Measurements from ENCODE around the gene BTBD9. TPM values are rescaled to one million over a fixed set of nuclear protein-coding genes. Genes with fewer than 3 reads are reported as not detected.

BTBD9 gene
- total RNA-seq, 4 donors from 2014 or later = 17.3 to 50.3 (median 37.8) TPM

DNA sequence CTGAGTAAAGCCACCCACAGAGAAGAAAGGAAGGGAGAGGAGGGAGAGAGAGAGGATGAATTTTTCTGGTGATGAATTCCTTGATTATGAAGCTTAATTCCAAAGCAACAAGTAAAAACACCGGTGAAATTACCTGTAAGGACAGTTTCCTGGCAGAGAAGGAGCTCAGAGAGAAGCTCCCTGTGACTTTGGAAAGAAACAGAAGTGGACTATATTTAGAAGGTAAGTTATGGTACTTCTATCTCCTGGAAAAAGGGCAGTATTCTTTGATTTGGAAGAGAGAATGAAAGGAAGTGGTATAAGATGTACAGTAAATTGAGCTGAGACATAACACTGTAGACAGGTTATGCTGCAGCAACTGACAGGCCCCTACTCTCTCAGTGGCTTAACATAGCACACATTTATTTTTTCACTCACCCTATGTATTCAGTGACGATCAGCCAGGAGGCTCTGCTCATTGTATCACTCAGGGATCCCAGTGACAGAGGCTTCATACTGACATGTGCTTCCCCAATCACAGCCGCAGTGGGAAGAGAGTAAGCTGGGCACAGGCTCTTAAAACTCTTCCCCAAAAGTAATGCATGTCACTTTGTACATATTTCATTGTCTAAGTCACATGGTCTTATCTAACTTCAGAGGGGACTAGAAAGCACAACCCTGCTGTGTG is 349.5 kb downstream of the BTBD9 start:
- Histone ChIP-seq H3K9me3 (no peaks in the 10 kb centered on the region), H3K27me3 (no peaks in the 10 kb centered on the region), H3K4me1 (no peaks in the 10 kb centered on the region), H3K4me3 (no peak overlapping the region), H3K36me3 (no peaks in the 10 kb centered on the region), H3K27ac (no peak overlapping the region)
- no peak for TF ChIP-seq POLR2A (IDR thresholded peaks at IDR 0.05)
- TF ChIP-seq, protein P1, sequence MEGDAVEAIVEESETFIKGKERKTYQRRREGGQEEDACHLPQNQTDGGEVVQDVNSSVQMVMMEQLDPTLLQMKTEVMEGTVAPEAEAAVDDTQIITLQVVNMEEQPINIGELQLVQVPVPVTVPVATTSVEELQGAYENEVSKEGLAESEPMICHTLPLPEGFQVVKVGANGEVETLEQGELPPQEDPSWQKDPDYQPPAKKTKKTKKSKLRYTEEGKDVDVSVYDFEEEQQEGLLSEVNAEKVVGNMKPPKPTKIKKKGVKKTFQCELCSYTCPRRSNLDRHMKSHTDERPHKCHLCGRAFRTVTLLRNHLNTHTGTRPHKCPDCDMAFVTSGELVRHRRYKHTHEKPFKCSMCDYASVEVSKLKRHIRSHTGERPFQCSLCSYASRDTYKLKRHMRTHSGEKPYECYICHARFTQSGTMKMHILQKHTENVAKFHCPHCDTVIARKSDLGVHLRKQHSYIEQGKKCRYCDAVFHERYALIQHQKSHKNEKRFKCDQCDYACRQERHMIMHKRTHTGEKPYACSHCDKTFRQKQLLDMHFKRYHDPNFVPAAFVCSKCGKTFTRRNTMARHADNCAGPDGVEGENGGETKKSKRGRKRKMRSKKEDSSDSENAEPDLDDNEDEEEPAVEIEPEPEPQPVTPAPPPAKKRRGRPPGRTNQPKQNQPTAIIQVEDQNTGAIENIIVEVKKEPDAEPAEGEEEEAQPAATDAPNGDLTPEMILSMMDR (IDR thresholded peaks at IDR 0.05) = no peak
- DNase-seq = no peak

DNA sequence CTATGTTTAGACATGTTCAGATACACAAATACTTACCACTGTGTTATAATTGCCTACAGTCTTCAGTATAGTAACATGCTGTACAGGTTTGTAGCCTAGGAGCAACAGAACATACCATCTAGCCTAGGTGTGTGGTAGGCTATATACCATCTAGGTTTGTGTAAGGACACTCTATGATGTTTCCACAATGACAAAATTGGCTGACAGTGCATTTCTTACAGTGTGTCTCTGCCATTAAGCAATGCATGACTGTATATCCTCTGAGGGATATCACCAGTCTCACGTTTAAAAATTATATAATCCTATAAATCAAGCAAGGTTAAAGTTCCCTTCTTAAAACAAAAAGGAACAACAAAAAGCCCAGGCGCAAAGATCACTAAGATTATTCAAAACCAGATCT is 352.2 kb downstream of the BTBD9 start:
- H3K27me3 ChIP-seq = no peaks in the 10 kb centered on the region
- no peaks in the 10 kb centered on the region for H3K9me3 ChIP-seq
- H3K27ac ChIP-seq = no peak overlapping the region
- no peaks in the 10 kb centered on the region for H3K36me3 ChIP-seq
- no peak for TF ChIP-seq POLR2A (IDR thresholded peaks at IDR 0.05)
- TF ChIP-seq, protein P1 (IDR thresholded peaks at IDR 0.05) = no peak
- no peak overlapping the region for H3K4me3 ChIP-seq
- H3K4me1 ChIP-seq = no peaks in the 10 kb centered on the region
- DNase-seq = no peak

DNA sequence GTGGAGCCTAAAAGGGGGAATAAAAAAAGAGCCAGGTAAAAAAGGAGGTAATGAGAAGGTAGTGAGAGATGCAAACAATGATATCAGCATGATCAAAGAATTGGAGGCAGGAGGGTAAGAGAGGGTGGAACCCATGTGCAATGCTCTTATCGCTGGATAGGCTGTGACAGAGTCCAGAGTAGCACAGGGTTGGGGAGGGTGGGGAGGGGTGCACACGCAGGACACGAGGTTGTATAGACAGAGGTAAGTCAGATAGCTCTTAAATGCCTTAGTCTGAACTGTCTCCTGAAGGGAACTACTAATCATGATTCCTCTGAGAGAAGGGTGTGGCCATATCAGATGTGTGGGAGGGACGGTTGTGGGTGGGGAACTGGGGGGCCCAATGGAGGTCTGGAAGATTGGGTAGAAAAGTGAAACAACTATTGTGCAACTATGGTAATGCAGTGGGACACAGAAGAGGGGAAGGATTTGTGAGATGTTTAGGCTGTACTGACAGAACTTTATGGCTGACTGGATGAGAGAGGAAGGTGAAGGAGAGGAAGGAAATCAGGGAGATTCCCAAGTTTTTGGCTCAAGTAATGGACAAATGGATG is 354.8 kb downstream of the BTBD9 start:
- DNase-seq = no peak
- Histone ChIP-seq H3K27ac (no peak overlapping the region), H3K36me3 (no peaks in the 10 kb centered on the region), H3K4me1 (no peaks in the 10 kb centered on the region), H3K27me3 (no peaks in the 10 kb centered on the region), H3K4me3 (no peak overlapping the region), H3K9me3 (no peaks in the 10 kb centered on the region)
- TF ChIP-seq, protein P1 (IDR thresholded peaks at IDR 0.05) = no peak
- TF ChIP-seq POLR2A (IDR thresholded peaks at IDR 0.05) = no peak

DNA sequence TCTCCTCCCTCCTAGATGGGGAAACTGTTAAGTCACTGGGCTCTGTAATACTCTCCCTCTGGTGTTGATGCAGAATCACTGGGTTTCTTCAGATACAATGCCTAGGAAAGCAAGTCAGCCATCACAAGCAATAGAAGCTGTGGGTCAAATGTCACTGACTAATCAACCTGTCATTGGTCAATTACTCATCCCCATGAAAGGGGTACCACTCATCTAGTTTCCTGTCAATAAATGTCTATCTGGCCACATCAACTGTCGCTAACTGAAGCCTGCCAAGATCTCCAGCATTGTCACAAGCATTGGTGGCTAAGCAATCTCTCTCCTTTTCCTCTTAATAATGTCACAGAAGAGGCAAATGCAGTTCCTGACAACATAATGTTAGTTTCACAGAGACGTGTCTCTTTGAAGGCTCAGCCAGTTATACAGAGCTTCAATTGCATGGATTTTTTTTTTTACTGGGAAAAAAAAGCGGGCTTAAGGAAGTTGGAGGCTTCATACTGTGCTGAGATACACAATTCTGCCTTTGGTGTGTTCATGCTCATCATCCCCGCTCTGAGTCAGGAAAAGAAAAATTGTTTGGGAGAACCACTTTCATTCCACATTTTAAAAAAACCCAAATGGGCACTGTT is 355.9 kb downstream of the BTBD9 start:
- Histone ChIP-seq H3K27me3 (no peaks in the 10 kb centered on the region), H3K27ac (no peak overlapping the region), H3K9me3 (no peaks in the 10 kb centered on the region), H3K4me3 (no peak overlapping the region), H3K4me1 (no peaks in the 10 kb centered on the region), H3K36me3 (no peaks in the 10 kb centered on the region)
- no peak for TF ChIP-seq POLR2A (IDR thresholded peaks at IDR 0.05)
- TF ChIP-seq, protein P1 (IDR thresholded peaks at IDR 0.05) = no peak
- DNase-seq = no peak

DNA sequence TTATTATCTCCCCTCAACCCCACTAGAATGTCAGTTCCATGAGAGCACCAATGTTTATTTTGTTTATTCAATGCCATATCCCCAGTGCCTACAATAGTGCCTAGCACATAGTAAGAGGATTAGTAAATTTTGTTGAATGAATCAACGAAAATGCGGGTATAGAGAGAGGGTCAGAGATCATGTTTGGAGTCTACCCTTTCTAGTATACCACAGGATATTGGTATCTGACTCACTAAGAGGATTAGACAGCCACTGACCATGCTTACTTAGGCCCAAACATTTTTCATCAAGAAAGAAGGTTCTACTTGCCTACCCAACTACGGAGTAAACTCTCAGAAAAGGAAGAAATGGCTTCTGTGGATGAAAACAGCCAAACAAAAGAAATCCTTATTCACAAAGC is 356.8 kb downstream of the BTBD9 start:
- H3K4me1 ChIP-seq = no peaks in the 10 kb centered on the region
- no peak for TF ChIP-seq POLR2A (IDR thresholded peaks at IDR 0.05)
- TF ChIP-seq, protein P1 (IDR thresholded peaks at IDR 0.05) = no peak
- H3K4me3 ChIP-seq = no peak overlapping the region
- no peaks in the 10 kb centered on the region for H3K9me3 ChIP-seq
- no peak for DNase-seq
- no peaks in the 10 kb centered on the region for H3K36me3 ChIP-seq
- no peaks in the 10 kb centered on the region for H3K27me3 ChIP-seq
- H3K27ac ChIP-seq = no peak overlapping the region

Measured in Peyer's patch (tissue), 4 donors.